ENCODE results near the gene TSN. TPM values are rescaled to one million over a fixed set of nuclear protein-coding genes. Genes with fewer than 3 reads are reported as not detected.
A peak's percentile ranks its signal among the peaks of the same experiment; 100 is the strongest.
"Not testable (repeated sequence)": the region's sequence is repeated elsewhere in the genome, so short reads cannot be mapped to it uniquely, and the experiment has no call there.

The TSN gene
- total RNA-seq, 1 donor from 2014 or later, result 60.4 TPM

- DNase-seq (ENCODE audit: low spot score in 2 of 2, unreplicated experiment in 2 of 2), result peak; percentile 34 to 53
- no peaks in the 10 kb centered on the region for H3K36me3 Mint-ChIP-seq
- H3K4me3 Mint-ChIP-seq, result no peak overlapping the region
- H3K27ac Mint-ChIP-seq, result no peak overlapping the region
- H3K9me3 Mint-ChIP-seq, result no peaks in the 10 kb centered on the region
- H3K4me1 Mint-ChIP-seq, result peaks cover 2% of the 10 kb centered on the region
- peaks cover 36% of the 10 kb centered on the region for H3K27me3 Mint-ChIP-seq (ENCODE audit: low read depth)
- TF ChIP-seq CTCF (IDR thresholded peaks at IDR 0.05; ENCODE audit: unreplicated experiment), result no peak
Measured at GRCh38 chr2:121810959-121811853, 55.8 kb downstream of the TSN start.

- H3K4me3 Mint-ChIP-seq; H3K9me3 Mint-ChIP-seq; DNase-seq (ENCODE audit: low spot score in 2 of 2, unreplicated experiment in 2 of 2); H3K27ac Mint-ChIP-seq; H3K36me3 Mint-ChIP-seq; H3K4me1 Mint-ChIP-seq: not testable (repeated sequence)
- peaks cover 31% of the 10 kb centered on the region for H3K27me3 Mint-ChIP-seq (ENCODE audit: low read depth)
Measured at GRCh38 chr2:121813083-121813482, 57.6 kb downstream of the TSN start.

- Mint-ChIP-seq H3K4me1 (peaks cover 2% of the 10 kb centered on the region), H3K9me3 (peaks cover 5% of the 10 kb centered on the region), H3K4me3 (no peak overlapping the region), H3K36me3 (no peaks in the 10 kb centered on the region), H3K27me3 (ENCODE audit: low read depth) (peaks cover 34% of the 10 kb centered on the region), H3K27ac (no peak overlapping the region)
- TF ChIP-seq CTCF (IDR thresholded peaks at IDR 0.05; ENCODE audit: unreplicated experiment), result no peak
- DNase-seq (ENCODE audit: low spot score in 2 of 2, unreplicated experiment in 2 of 2), result no peak
Measured at GRCh38 chr2:121815216-121815615, 59.8 kb downstream of the TSN start.

GRCh38 chr2:121816797-121817196, 61.3 kb downstream of the TSN start:
- no peak overlapping the region for H3K4me3 Mint-ChIP-seq
- H3K4me1 Mint-ChIP-seq, result no peaks in the 10 kb centered on the region
- H3K27me3 Mint-ChIP-seq (ENCODE audit: low read depth), result peaks cover 37% of the 10 kb centered on the region
- no peak for TF ChIP-seq CTCF (IDR thresholded peaks at IDR 0.05; ENCODE audit: unreplicated experiment)
- peaks cover 5% of the 10 kb centered on the region for H3K9me3 Mint-ChIP-seq
- H3K27ac Mint-ChIP-seq, result no peak overlapping the region
- no peak for DNase-seq (ENCODE audit: low spot score in 2 of 2, unreplicated experiment in 2 of 2)
- H3K36me3 Mint-ChIP-seq, result no peaks in the 10 kb centered on the region

- H3K4me3 Mint-ChIP-seq; H3K9me3 Mint-ChIP-seq; H3K27ac Mint-ChIP-seq; H3K36me3 Mint-ChIP-seq; H3K4me1 Mint-ChIP-seq; DNase-seq (ENCODE audit: low spot score in 2 of 2, unreplicated experiment in 2 of 2): not testable (repeated sequence)
- peaks cover 35% of the 10 kb centered on the region for H3K27me3 Mint-ChIP-seq (ENCODE audit: low read depth)
Measured at GRCh38 chr2:121817304-121817703, 61.9 kb downstream of the TSN start.

Other genes starting within 250 kb of the TSN start
- not detected in 3 replicates for gene RNU4ATAC, start 224.8 kb upstream of the TSN start, total RNA-seq
- 94.0 to 99.8 TPM (median 98.6 TPM) in 3 replicates for gene CLASP1, start 106.2 kb upstream of the TSN start, total RNA-seq
- 46.6 to 54.2 TPM (median 50.7 TPM) in 3 replicates for gene NIFK, start 18.8 kb upstream of the TSN start, total RNA-seq